GM23248 (cell line): ENCODE results near the gene CTNNA3. TPM values are rescaled to one million over a fixed set of nuclear protein-coding genes. Genes with fewer than 3 reads are reported as not detected.

Experiments
- DNase-seq: peaks from one replicate; pipeline ENCODE4 v3.0.0-alpha.2; 2015
- H2AFZ ChIP-seq: fragments of 200-600 bp; sonication (generic); 2 replicates; pipeline ENCODE4 v1.6.1; 2016; ENCODE audit warnings: antibody characterized with exemption
- H3F3A ChIP-seq: fragments of 200-600 bp; sonication (generic); 2 replicates; pipeline ENCODE4 v1.6.1; 2016; ENCODE audit warnings: mild to moderate bottlenecking, antibody characterized with exemption, mixed run types; ENCODE audit not compliant: insufficient read depth
- H3K27ac ChIP-seq: fragments of 200-600 bp; sonication (generic); 2 replicates; pipeline ENCODE4 v1.5.1; 2016; ENCODE audit warnings: mild to moderate bottlenecking
- H3K27me3 ChIP-seq: fragments of 200-600 bp; sonication (generic); replicated peaks from 2 replicates; pipeline ENCODE4 v1.6.1; 2016; ENCODE audit warnings: mild to moderate bottlenecking; ENCODE audit not compliant: insufficient read depth
- H3K36me3 ChIP-seq: fragments of 200-600 bp; sonication (generic); 2 replicates; pipeline ENCODE4 v1.6.1; 2016; ENCODE audit warnings: low read depth, mild to moderate bottlenecking
- H3K4me1 ChIP-seq: fragments of 200-600 bp; sonication (generic); 2 replicates; pipeline ENCODE4 v1.6.1; 2016; ENCODE audit warnings: mild to moderate bottlenecking; ENCODE audit not compliant: insufficient read depth
- H3K4me2 ChIP-seq: fragments of 200-600 bp; sonication (generic); one replicate; pipeline ENCODE4 v1.6.1; 2016; ENCODE audit warnings: mild to moderate bottlenecking; ENCODE audit not compliant: unreplicated experiment
- H3K4me3 ChIP-seq: fragments of 200-600 bp; sonication (generic); 2 replicates; pipeline ENCODE4 v1.5.1; 2016; ENCODE audit warnings: mild to moderate bottlenecking
- H3K79me2 ChIP-seq: fragments of 200-600 bp; sonication (generic); 2 replicates; pipeline ENCODE4 v1.6.1; 2016; ENCODE audit warnings: mild to moderate bottlenecking; ENCODE audit not compliant: insufficient read depth
- H3K9ac ChIP-seq: fragments of 200-600 bp; sonication (generic); 2 replicates; pipeline ENCODE4 v1.6.1; 2016; ENCODE audit warnings: mild to moderate bottlenecking
- H3K9me2 ChIP-seq: fragments of 200-600 bp; sonication (generic); 2 replicates; pipeline ENCODE4 v1.6.1; 2016; ENCODE audit warnings: mixed run types, mild to moderate bottlenecking, moderate library complexity; ENCODE audit not compliant: insufficient read depth
- H3K9me3 ChIP-seq: fragments of 200-600 bp; sonication (generic); one replicate; pipeline ENCODE4 v1.6.1; 2017; ENCODE audit warnings: low read depth
- H4K20me1 ChIP-seq: fragments of 200-600 bp; sonication (generic); 2 replicates; pipeline ENCODE4 v1.6.0; 2016; ENCODE audit not compliant: insufficient read depth
- EZH2 ChIP-seq: fragments of 200-600 bp; sonication (generic); IDR thresholded peaks from 2 replicates; pipeline ENCODE4 v1.6.1; 2018; ENCODE audit warnings: antibody characterized with exemption, mild to moderate bottlenecking; ENCODE audit not compliant: insufficient read depth, poor library complexity, severe bottlenecking
- EZH2phosphoT487 ChIP-seq: fragments of 200-600 bp; sonication (generic); IDR thresholded peaks from 2 replicates; pipeline ENCODE4 v1.6.1; 2018; ENCODE audit warnings: antibody characterized with exemption, moderate library complexity, mild to moderate bottlenecking, low read depth; ENCODE audit not compliant: insufficient read depth
- WGBS, 2 experiments: methylation state at CpG; one replicate each; pipeline ENCODE4 v1.1.6; 2015 to 2017; ENCODE audit warnings: low lambda C conversion rate in 2 of 2, low coverage in 1 of 2; ENCODE audit errors: missing lambda C conversion rate in 2 of 2; 5-methylcytosine and 5-hydroxymethylcytosine counted together
- in situ Hi-C: fragments of 300-500 bp; cut with MboI; formaldehyde crosslinking; loops from 2 replicates; pipeline ENCODE4 v1.15.0; 2020
- polyA plus RNA-seq: library from polyadenylated mRNA; unstranded; fragments of >200 nt; fragmentation: Nextera tagmentation; extraction: Ambion mirVana; gene quantifications from 2 replicates; pipeline ENCODE4 v1.2.1, GENCODE V29; 2016
- total RNA-seq: library from RNA; depleted of rRNA; stranded (reverse); fragments of >200 nt; shearing (Covaris generic); gene quantifications from 2 replicates; pipeline ENCODE4 v1.2.3, GENCODE V29; 2014

The CTNNA3 gene
- total and polyA plus RNA-seq, 2 experiments from 2014 or later, result not detected

DNA sequence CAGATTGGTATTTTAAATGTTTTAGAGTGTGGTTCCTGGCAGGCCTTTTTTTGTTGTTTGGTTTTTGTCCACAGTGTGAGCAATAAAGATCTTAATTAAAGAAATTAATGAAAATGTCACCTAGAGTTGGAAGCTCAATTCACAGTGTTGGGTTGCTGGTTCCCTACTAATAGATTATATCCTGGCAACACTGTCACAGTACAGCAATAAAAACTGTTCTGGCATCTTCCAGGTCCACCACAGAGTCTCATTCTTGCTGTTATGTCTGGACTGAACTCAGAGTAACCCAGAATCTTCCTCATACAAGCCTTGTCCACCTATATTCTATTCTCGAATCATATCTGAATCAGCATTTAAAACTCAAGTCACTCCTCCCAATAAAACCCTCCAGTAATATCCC is 982.6 kb downstream of the CTNNA3 start:
- in situ Hi-C loops, result no loop called here
- Histone ChIP-seq H3K9me2 (no peaks in the 10 kb centered on the region), H2AFZ (no peak overlapping the region), H3K4me3 (no peak overlapping the region), H3K27ac (no peak overlapping the region), H3K36me3 (no peaks in the 10 kb centered on the region), H3K9me3 (no peaks in the 10 kb centered on the region), H3K27me3 (no peaks in the 10 kb centered on the region), H3K79me2 (no peaks in the 10 kb centered on the region), H3K4me2 (no peak overlapping the region), H3F3A (no peaks in the 10 kb centered on the region), H4K20me1 (no peaks in the 10 kb centered on the region), H3K4me1 (no peaks in the 10 kb centered on the region), H3K9ac (no peak overlapping the region)
- WGBS, 2 experiments, result 12 to 32% methylated on average over 1 of the region's 1 CpG
- no peak for TF ChIP-seq EZH2phosphoT487
- TF ChIP-seq EZH2, result no peak
- no peak for DNase-seq

DNA sequence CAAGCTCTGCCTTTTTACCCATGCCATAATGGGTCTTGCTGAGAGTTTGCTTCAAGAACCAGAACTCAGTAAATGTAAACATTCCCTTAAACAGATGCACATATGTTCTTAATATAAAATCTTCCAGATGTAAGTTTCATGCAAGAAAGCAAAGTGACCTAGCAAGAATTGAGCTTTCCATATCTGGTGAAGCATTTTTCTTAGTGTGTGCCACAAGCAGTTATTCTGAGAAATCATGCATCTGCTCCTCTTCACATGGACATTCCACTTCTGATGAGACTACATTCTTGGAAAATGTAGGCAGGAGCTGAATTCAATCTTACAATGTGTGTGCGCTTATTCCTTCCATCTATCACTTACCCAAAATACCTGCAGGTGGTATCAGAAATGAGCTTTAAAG is 997.9 kb downstream of the CTNNA3 start:
- Histone ChIP-seq H3F3A (no peaks in the 10 kb centered on the region), H3K4me2 (no peak overlapping the region), H3K27me3 (no peaks in the 10 kb centered on the region), H3K9me3 (no peaks in the 10 kb centered on the region), H3K9me2 (no peaks in the 10 kb centered on the region), H3K9ac (no peak overlapping the region), H3K79me2 (no peaks in the 10 kb centered on the region), H2AFZ (no peak overlapping the region), H3K36me3 (no peaks in the 10 kb centered on the region), H3K4me3 (no peak overlapping the region), H3K4me1 (no peaks in the 10 kb centered on the region), H4K20me1 (no peaks in the 10 kb centered on the region), H3K27ac (no peak overlapping the region)
- WGBS, 2 experiments, result 19 to 36% methylated on average over 1 of the region's 1 CpG
- TF ChIP-seq EZH2 (no peak), EZH2phosphoT487 (no peak)
- no peak for DNase-seq
- in situ Hi-C loops, result no loop called here

DNA sequence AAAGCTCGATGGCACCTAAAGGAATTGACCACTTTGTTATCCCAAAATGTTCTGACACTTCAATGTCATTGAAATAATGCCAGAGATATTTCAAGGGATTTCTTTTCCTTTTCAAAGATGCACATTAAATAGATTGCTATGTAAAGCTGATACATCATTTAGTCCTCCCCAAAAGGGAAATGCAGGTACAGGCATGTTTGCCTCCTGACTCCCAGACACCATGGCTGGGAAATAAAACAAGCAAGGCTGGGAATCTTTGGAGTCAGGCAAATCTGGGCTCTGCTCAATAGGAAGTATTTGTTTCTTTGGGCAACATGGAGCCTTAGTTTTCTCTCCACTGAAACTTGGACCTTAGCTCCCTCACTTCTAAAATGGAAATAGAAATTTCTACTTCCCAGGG is 1000.9 kb downstream of the CTNNA3 start:
- Histone ChIP-seq H3K36me3 (no peaks in the 10 kb centered on the region), H4K20me1 (no peaks in the 10 kb centered on the region), H3K27me3 (no peaks in the 10 kb centered on the region), H3K4me1 (no peaks in the 10 kb centered on the region), H3K4me2 (no peak overlapping the region), H3K79me2 (no peaks in the 10 kb centered on the region), H2AFZ (no peak overlapping the region), H3K9ac (no peak overlapping the region), H3K9me3 (no peaks in the 10 kb centered on the region), H3K4me3 (no peak overlapping the region), H3K27ac (no peak overlapping the region), H3F3A (no peaks in the 10 kb centered on the region), H3K9me2 (no peaks in the 10 kb centered on the region)
- TF ChIP-seq EZH2 (no peak), EZH2phosphoT487 (no peak)
- WGBS, 2 experiments, result 4 to 12% methylated on average over 1 of the region's 1 CpG
- no peak for DNase-seq
- in situ Hi-C loops, result no loop called here

DNA sequence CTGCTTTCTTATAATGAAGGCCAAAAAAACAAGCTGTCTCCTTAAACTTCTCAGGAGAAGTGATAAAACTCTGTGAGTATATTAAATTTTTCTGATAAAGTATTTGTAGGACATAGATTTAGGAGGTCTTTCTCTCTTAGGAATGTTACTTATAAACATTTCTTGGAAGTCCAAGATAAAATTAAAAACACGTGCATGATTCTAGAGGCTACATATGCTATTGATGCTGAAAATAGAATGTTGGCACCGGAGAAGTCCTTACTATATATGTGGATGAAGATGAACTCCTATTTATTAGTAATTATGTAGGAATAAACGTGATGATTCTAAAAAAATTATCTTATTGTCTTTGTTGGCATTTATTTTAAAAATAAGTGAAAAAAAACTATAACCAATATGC is 1011.4 kb downstream of the CTNNA3 start:
- Histone ChIP-seq H3K9me3 (no peaks in the 10 kb centered on the region), H4K20me1 (no peaks in the 10 kb centered on the region), H3K9me2 (no peaks in the 10 kb centered on the region), H3K4me1 (no peaks in the 10 kb centered on the region), H3K4me3 (no peak overlapping the region), H3F3A (no peaks in the 10 kb centered on the region), H3K36me3 (no peaks in the 10 kb centered on the region), H3K4me2 (no peak overlapping the region), H3K9ac (no peak overlapping the region), H3K27me3 (no peaks in the 10 kb centered on the region), H3K27ac (no peak overlapping the region), H2AFZ (no peak overlapping the region), H3K79me2 (no peaks in the 10 kb centered on the region)
- in situ Hi-C loops, result no loop called here
- no peak for TF ChIP-seq EZH2phosphoT487
- no peak for TF ChIP-seq EZH2
- no peak for DNase-seq
- WGBS, 2 experiments, result 0 to 2% methylated on average over 3 of the region's 3 CpGs

DNA sequence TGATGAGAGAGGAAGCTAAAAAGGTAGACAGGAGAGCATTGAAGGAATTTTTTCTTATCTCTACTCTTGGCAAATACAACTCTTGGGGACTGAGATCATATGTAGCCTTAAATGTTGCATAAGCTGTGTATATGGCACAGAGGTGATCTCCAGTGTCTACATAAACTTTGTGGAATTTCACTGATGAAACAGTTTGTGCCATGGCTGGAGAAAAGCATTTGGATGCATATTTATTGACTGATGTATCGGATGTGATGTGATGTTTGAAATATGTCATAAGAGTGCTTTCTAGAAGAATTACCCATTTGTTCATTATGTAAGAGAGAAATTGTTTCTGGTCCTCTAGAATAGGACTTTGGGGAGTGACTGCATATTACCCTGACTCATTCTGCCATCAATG is 1015.1 kb downstream of the CTNNA3 start:
- no peak for DNase-seq
- H3K9me2 ChIP-seq, result no peaks in the 10 kb centered on the region
- H2AFZ ChIP-seq, result no peak overlapping the region
- H3K79me2 ChIP-seq, result no peaks in the 10 kb centered on the region
- H3K9ac ChIP-seq, result no peak overlapping the region
- no peaks in the 10 kb centered on the region for H3K27me3 ChIP-seq
- no peaks in the 10 kb centered on the region for H3K4me1 ChIP-seq
- in situ Hi-C loops, result no loop called here
- H3K4me2 ChIP-seq, result no peak overlapping the region
- no peaks in the 10 kb centered on the region for H3F3A ChIP-seq
- H3K4me3 ChIP-seq, result no peak overlapping the region
- H3K27ac ChIP-seq, result no peak overlapping the region
- no peaks in the 10 kb centered on the region for H3K9me3 ChIP-seq
- TF ChIP-seq EZH2, result no peak
- H4K20me1 ChIP-seq, result no peaks in the 10 kb centered on the region
- no peaks in the 10 kb centered on the region for H3K36me3 ChIP-seq
- WGBS, 2 experiments, result 39 to 44% methylated on average over 1 of the region's 1 CpG
